Measurements from ENCODE around the gene VIT. TPM values are rescaled to one million over a fixed set of nuclear protein-coding genes. Genes with fewer than 3 reads are reported as not detected.

The VIT gene
- total RNA-seq, 2 donors from 2014 or later = 23.9 to 31.4 TPM

DNA sequence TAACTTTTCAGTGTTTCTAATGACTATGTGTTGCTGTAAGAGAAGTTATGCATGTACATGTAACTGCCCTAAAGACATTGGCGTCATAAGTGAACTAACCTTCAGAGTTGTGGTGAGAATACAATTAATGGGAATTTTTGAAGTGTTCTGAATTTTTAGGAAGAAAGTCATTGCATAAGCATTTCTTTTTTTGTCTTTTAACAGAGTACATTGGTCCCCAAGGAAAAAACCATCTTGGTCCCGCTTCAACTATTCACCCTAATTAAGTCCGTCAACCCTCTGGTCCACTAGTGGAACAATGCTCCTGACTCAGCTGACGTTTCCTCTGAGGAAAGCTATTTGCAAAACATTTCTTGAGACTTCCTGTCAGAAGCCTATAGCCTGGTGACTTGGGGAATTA, 41.1 kb upstream of the VIT start:
- peak overlapping the region in 1 of 2 donors; percentile 28 for H3K27ac ChIP-seq
- H3K9me3 ChIP-seq = no peaks in the 10 kb centered on the region

DNA sequence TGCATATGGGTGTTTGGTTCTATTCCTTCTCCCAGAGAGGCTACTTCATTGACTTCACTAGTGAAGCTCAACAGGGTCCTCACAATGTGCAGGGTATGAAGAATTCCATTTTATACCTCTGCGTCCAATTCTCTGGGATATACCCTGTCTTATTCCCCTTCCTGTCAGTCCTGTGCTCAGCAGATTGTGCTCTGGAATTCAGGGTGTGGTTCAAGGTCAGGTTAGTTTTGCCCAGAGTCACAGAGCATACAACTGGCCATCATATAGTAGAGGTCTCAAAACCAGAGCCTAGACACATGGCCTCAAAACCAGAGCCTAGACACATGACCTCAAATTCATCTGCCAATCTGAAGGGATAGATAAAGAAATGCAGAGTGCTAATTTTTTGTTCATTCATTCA, 38.8 kb upstream of the VIT start:
- TF ChIP-seq, protein P1, sequence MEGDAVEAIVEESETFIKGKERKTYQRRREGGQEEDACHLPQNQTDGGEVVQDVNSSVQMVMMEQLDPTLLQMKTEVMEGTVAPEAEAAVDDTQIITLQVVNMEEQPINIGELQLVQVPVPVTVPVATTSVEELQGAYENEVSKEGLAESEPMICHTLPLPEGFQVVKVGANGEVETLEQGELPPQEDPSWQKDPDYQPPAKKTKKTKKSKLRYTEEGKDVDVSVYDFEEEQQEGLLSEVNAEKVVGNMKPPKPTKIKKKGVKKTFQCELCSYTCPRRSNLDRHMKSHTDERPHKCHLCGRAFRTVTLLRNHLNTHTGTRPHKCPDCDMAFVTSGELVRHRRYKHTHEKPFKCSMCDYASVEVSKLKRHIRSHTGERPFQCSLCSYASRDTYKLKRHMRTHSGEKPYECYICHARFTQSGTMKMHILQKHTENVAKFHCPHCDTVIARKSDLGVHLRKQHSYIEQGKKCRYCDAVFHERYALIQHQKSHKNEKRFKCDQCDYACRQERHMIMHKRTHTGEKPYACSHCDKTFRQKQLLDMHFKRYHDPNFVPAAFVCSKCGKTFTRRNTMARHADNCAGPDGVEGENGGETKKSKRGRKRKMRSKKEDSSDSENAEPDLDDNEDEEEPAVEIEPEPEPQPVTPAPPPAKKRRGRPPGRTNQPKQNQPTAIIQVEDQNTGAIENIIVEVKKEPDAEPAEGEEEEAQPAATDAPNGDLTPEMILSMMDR (IDR thresholded peaks at IDR 0.05) = no peak
- DNase-seq (ENCODE audit: low spot score) (no peak), ATAC-seq (ENCODE audit: insufficient number of reproducible peaks, low FRiP score, low read depth) (no peak)
- H3K9me3 ChIP-seq = no peaks in the 10 kb centered on the region
- no peak overlapping the region for H3K27ac ChIP-seq
- H3K4me3 ChIP-seq = no peak overlapping the region
- no peaks in the 10 kb centered on the region for H3K36me3 ChIP-seq
- no peaks in the 10 kb centered on the region for H3K27me3 ChIP-seq (replicated peaks; ENCODE audit: insufficient read depth)
- peaks cover 0 to 11% of the 10 kb centered on the region in 2 donors for H3K4me1 ChIP-seq (ENCODE audit: control insufficient read depth in 1 of 2, low read depth in 2 of 2)

More for the DNA sequence above, 41.1 kb upstream of the VIT start:
- no peak overlapping the region for H3K4me3 ChIP-seq
- H3K36me3 ChIP-seq = no peaks in the 10 kb centered on the region
- DNase-seq (ENCODE audit: low spot score) (no peak), ATAC-seq (ENCODE audit: insufficient number of reproducible peaks, low FRiP score, low read depth) (peak; percentile 51)
- TF ChIP-seq, protein P1 (IDR thresholded peaks at IDR 0.05) = no peak
- H3K4me1 ChIP-seq (ENCODE audit: control insufficient read depth in 1 of 2, low read depth in 2 of 2) = peaks cover 0 to 11% of the 10 kb centered on the region in 2 donors
- no peaks in the 10 kb centered on the region for H3K27me3 ChIP-seq (replicated peaks; ENCODE audit: insufficient read depth)

DNA sequence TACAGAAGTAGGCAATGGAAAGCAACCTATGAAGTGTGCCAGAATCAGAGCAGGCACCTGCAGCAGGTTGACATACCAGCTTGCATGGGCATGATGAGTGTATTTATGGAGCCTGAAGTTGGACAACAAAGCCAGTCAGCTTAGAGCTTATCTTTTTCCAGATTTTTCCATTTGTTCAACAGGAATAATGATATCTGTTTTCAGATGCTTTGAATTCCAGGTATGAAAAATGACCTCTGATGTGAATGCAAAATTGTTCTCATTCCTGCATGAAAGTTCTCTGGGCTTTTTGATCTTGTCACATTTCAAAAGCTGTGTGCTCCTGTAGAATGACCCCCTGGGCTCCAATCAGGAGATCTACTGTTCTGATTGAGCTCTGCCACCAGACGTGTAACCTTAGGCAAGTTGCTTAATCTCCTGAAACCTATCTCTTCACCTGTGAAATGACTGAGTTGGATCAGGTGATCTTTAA, 38.2 kb upstream of the VIT start:
- Histone ChIP-seq H3K27me3 (replicated peaks; ENCODE audit: insufficient read depth) (no peaks in the 10 kb centered on the region), H3K36me3 (no peaks in the 10 kb centered on the region), H3K27ac (no peak overlapping the region), H3K4me1 (ENCODE audit: control insufficient read depth in 1 of 2, low read depth in 2 of 2) (peaks cover 0 to 11% of the 10 kb centered on the region in 2 donors), H3K9me3 (no peaks in the 10 kb centered on the region), H3K4me3 (no peak overlapping the region)
- TF ChIP-seq, protein P1 (IDR thresholded peaks at IDR 0.05) = no peak
- no peak for ATAC-seq (ENCODE audit: insufficient number of reproducible peaks, low FRiP score, low read depth)
- no peak for DNase-seq (ENCODE audit: low spot score)

DNA sequence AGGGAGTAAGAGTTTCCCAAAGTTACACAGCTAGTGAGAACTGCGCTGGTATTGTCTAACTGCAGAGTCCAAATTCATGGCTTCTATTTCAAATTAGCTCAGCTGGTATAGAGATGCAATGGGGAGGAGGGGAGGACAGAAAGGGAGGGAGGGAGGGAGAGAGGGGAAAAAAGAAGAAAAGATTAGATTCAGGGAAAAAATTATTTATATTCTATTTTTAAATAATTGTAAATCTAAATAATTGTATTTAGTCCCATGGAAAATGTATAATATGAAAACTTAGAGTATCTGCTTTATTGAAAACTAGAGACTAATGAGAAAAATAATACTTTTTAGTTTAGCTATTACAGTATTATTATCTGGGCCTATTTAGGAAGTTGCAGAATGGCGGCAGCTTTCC, 37.3 kb upstream of the VIT start:
- no peak for ATAC-seq (ENCODE audit: insufficient number of reproducible peaks, low FRiP score, low read depth)
- no peak for DNase-seq (ENCODE audit: low spot score)
- Histone ChIP-seq H3K27ac (no peak overlapping the region), H3K36me3 (no peaks in the 10 kb centered on the region), H3K27me3 (replicated peaks; ENCODE audit: insufficient read depth) (no peaks in the 10 kb centered on the region), H3K4me1 (ENCODE audit: control insufficient read depth in 1 of 2, low read depth in 2 of 2) (peaks cover 0 to 11% of the 10 kb centered on the region in 2 donors), H3K4me3 (no peak overlapping the region), H3K9me3 (no peaks in the 10 kb centered on the region)
- TF ChIP-seq, protein P1 (IDR thresholded peaks at IDR 0.05) = no peak

DNA sequence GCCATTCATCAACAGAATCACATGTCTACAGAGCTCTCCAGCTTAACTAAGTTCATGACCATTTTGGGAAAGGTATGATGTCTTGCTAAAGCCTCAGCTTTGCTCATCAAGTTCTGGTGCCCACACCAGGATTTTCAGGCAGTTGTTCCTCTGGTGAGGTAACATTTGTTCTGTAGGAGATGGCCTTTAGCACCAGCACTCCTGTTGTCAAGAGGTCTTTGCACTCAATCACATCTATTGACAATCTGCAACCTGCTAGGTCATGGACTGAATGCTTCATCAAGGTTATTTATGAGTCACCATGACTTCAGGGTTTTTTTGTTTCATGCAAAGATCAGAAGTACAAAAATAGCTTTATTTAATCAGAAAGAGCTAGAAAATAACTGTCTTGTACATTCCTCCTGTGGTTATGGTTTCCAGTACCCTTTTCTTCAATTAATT, 36.6 kb upstream of the VIT start:
- no peak for ATAC-seq (ENCODE audit: insufficient number of reproducible peaks, low FRiP score, low read depth)
- peaks cover 0 to 11% of the 10 kb centered on the region in 2 donors for H3K4me1 ChIP-seq (ENCODE audit: control insufficient read depth in 1 of 2, low read depth in 2 of 2)
- no peak for DNase-seq (ENCODE audit: low spot score)
- H3K4me3 ChIP-seq = no peak overlapping the region
- H3K27ac ChIP-seq = peak overlapping the region in 1 of 2 donors; percentile 30
- no peaks in the 10 kb centered on the region for H3K36me3 ChIP-seq
- TF ChIP-seq, protein P1 (IDR thresholded peaks at IDR 0.05) = no peak
- no peaks in the 10 kb centered on the region for H3K27me3 ChIP-seq (replicated peaks; ENCODE audit: insufficient read depth)
- no peaks in the 10 kb centered on the region for H3K9me3 ChIP-seq
